ENCODE measurements around the gene USP21.

GRCh38 chr1:161132410-161133219 is 26.7 kb upstream of the USP21 start, which contains the start of gene DEDD:
- peak; percentile 59 for TF ChIP-seq POLR2A (IDR thresholded peaks at IDR 0.05; ENCODE audit: low read length)
- no peak for TF ChIP-seq GATA1 (IDR thresholded peaks at IDR 0.05; ENCODE audit: low read depth, low read length)

All from erythroblast (primary cell).